ENCODE measurements around the gene OTUD7B.
"Not testable (repeated sequence)": the region's sequence is repeated elsewhere in the genome, so short reads cannot be mapped to it uniquely, and the experiment has no call there.

The OTUD7B gene

DNA sequence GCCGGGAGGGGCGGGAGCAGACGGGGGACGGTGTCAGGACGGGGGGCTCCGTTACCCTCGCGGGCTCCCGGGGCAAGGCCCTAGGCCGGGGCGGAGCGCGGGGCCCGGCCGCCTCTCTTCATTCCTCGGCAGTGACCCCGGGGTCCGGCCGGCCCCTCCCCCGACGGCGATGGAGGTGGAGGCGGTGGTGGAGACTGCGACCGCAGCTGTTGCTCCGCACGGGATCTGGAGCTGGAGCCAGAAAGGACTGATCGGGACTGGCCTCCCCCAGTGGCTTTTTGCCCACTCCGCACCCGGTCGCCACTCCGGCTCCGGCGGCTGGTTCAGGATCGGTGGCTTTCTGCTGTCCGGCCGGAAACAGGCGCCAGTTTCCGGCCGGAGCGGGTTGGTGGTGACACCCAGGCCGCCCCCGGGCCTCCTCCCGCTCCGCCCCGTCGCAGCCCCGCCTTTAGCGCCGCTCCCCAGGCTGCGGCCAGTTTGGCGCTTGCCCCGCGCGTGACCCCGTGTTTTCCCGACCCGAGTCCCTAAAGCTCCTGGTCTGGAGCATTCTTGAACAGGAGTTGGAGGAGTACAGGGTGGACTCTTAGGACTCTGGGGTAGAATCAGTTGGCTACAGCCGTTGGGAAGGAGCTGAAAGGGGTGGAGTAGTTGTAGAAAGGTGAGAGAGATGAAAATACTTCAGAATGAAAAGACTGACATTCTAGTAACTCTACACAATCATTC is at the start of gene OTUD7B:
TSS of gene OTUD7B (minus strand) at position 334 of the 723 bp plus-strand sequence. CDS start 33,216 bp downstream, outside the sequence.
- peak; percentile 58 for DNase-seq

DNA sequence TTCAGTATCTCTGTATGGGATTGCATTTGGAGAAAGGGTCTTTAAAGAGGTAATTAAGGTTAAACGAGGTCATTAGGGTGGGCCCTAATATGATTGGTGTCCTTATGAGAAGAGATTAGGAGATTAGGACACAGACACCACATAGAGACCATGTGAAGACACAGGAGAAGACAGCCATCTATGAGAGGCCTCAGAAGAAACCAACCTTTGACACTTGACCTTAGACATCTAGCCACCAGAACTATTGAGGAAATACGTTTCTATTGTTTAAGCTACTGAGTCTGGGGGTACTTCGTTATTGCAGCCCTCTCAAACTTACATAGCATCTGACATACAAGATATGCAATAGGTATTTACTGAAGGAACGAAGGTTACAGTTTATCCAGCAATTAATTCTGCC is 49.7 kb upstream of the OTUD7B start:
- DNase-seq: no peak

DNA sequence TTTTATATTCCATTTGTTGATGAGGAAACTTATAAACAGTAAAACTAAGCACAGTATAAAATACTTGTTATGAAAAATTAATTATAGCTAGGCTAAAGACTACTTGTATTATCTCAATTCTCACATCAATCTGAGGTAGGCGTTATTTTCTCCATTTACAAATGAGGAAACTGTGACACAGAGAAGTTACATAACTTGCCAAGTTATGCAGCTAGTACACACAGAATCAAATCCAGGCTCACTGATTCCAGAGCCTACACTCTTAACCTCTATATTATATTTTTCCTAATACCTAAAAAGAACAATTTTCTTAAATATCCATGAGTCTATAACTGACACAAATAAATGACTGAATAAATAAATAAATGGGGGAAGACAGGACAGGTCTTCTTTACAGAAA is 45.9 kb upstream of the OTUD7B start:
- DNase-seq: no peak

DNA sequence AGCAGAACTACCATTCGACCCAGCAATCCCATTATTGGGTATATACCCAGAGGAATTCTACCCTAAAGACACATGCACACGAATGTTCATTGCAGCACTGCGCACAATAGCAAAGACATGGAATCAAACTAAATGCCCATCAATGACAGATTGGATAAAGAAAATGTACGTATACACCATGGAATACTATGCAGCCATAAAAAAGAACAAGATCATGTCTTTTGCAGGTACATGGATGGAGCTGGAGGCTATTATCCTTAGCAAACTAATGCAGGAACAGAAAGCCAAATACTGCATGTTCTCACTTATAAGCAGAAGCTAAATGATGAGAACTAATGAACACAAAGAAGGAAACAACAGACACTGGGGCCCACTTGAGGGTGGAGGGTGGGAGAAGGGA is 45.0 kb upstream of the OTUD7B start:
- not testable (repeated sequence) for DNase-seq

DNA sequence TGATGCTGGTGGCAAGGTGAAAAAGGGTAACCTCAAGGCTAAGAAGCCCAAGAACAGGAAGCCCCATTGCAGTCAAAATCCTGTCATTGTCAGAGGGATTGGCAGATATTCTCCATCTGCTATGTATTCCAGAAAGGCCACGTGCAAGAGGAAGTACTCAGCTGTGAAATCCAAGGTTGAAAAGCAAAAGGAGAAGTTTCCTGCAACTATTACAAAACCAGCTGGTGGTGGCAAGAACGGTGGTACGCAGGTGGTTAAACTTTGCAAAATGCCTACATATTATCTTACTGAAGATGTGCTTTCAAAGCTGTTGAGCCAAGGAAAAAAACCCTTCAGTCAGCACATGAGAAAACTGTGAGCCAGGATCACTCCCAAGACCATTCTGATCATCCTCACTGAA is 43.4 kb upstream of the OTUD7B start:
- DNase-seq: no peak

DNA sequence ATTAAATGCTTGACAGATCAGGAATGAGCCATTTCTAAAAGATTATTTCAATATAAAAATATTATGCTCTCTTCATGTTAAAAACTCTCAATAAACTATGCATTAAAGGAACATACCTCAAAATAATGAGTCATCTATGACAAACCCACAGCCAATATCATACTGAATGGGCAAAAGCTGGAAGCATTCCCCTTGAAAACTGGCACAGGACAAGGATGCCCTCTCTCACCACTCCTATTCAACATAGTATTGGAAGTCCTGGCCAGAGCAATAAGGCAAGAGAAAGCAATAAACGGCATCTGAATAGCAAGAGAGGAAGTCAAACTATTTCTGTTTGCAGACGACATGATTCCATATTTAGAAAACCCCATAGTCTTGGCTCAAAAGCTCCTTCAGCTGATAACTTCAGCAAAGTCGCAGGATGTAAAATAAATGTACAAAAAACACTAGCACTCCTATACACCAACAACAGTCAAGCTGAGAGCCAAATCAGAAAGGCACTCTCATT is 41.4 kb upstream of the OTUD7B start:
- DNase-seq: not testable (repeated sequence)

DNA sequence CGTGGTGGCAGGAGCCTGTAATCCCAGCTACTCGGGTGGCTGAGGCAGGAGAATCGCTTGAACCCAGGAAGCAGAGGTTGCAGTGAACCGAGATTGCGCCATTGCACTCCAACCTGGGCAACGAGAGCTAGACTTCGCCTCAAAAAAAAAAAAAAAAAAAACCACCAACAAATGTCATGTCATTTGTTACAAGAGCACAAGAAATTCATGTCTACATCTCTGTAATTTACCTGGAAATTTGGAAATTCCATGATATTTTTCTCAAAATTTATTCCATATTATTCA is 40.5 kb upstream of the OTUD7B start:
- no peak for DNase-seq

DNA sequence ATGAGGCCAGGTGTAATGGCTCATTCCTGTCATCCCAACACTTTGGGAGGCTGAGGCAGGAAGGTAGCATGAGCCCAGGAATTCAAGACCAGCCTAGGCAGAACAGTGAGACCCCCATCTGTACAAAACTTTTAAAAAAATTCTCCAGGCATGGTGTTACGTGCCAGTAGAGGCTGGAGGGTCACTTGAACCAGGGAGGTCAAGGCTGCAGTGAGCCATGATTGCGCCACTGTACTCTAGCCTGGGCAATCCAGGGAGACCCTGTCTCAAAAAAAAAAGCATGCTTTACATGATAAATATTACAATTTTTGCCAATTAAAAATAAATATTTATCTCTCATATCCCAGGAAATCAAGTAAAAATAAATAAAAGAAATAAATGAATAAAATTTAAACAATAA is 39.4 kb upstream of the OTUD7B start:
- no peak for DNase-seq

DNA sequence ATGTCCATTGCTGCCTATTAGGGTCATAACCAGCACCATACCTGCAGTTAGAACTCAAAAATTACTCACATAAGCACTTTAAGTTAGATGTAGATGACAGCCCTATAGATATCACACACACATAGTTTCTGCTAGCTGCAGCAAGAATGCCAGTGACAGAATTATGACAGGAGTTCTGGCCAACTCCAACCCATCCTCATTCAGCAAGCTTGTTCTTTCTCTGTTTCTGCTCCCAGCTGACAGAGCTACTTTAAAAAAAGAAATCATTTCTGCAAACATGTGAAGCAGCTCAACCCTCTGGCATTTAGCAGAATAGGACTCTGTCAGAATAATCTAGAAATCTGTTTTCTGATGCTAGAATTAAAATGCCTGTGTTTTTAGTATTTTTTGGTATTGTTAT is 23.8 kb upstream of the OTUD7B start:
- no peak for DNase-seq

DNA sequence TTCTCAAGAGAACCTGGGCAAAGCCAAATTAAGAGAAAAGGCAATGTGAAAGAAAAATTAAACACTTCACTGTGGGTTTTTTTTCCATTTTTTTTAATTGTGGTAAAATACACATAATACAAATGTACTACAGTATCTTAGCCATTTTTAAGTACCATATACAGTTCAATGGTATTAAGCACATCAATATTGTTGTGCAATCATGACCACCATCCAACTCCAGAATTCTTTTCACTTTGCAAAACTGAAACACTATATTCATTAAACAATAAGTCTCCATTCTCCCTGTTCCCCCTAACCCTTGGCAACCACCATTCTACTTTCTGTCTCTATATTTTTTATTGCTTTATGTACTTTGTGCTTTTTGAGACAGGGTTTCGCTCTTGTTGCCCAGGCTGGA is 17.8 kb upstream of the OTUD7B start:
- DNase-seq: no peak

DNA sequence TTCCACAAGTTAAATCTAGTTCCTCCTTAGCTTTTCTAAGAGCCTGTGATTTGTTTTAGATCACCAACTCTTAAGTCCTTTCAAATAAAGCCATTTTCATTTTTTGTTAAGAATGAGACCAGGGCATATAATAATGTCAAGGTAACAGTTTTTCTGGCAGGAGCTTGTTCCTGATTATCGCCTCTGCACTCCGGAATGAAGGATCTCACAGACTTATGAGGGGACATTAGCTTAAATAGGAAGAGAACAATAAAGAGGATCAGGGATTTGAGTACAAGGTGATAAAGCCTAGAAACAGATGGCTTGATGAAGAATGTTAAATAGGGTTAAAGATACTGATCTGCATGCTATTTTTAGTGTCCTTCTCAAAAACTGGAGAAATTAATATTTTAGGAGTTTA is 13.6 kb upstream of the OTUD7B start:
- no peak for DNase-seq

DNA sequence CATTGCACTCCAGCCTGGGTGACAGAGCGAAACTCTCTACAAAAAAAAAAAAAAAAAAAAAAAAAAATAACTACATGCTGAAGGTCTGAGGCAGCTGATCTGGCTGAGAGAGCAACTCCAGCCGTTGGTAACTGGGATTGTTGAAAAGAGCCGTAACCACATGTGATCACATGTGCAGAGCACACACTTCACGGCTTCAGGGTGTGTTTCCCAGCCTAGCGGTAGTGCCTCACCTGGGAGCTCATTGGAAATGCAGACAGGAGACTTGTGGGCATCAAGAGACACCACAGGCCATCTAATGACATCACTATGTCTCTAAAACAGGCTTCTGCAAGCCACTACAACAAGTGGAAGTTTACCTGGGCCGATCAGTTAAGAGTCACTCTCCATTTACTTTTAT is 11.8 kb upstream of the OTUD7B start:
- DNase-seq: no peak

DNA sequence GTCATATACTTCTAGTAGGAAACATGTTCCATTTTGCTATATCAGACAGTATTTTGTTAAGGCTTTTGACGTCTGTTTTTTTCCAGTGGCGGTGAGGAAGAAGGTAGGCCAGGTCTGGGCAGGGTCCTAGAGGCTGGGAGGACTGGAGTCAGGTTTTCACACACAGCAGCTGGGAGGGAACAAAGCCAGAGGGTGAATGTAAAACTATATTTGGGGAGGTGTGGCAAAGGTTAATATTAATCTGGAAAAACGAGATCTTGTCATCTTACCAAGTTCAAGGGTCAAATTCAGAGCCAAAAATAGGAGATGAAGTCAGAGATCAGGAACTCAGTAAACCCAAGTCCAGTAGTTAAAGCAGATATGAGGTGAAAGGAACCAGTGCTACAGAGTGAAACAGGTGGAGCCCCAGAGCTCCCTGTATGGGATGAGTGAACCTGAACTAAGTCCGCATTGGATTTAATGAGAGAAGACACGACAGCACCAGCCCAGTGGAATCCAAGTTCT is 10.7 kb upstream of the OTUD7B start:
- DNase-seq: no peak

DNA sequence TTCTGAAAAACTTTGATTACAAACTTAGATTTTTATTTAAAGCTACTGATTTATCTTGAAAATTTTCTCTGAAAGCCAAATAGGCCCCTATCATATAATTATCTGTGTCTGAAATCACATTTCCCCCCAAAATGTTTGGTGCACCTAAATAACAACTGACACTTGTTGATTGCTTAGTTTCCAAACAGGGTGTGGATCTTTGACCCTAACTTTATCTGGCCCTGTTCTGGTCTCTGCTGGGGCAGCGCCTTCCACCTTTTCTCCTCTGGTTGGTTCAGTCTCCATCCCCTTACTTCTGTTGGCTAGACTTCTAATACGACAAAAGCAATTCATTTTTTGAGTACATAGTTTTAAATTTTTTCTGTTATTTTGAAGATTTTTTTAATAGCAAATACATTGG is 10.2 kb upstream of the OTUD7B start:
- DNase-seq: no peak

DNA sequence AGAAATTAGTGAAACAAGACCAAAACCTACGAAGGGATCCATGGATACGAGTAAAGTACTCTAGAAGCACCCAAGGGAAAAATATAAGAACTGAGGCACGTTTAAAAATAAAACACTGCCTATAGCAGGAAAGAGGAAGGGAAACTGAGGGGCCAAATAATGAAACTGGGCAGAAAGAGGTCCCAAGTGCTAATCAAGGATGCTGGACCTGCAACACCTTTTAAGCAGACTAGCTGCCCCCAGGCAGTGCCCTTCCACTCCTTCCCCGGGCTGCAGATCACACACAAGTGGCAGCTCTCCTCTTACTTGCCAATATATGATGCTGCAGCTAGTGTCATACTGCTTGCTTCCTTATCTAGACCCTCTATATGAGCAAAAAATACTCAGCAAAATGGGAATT is 7.6 kb upstream of the OTUD7B start:
- no peak for DNase-seq

DNA sequence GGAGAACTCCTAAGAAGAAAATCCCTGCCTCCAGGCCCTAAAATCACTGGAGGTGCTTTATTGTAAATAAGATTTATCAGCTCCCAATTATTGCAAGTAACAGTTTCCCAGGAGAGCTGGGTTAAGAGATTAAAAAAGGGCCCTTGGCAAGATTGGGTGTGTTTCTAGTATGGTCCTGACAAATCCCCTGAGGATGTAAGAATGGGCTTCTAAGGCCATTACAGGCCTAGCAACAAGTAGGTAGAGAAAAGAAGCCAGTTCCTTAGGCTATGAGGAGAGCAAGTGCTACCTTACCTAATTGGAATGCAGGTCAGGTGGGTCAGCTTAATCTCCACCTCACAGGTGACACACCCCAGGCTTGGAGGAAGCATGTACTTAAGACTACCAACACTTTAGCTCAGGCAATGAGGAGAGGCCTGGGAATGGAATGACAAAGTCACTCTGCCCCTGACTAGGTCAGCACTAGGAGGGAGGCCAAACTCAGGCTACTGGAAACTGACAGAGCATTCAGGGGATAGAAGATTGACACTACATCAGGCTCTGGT is 6.8 kb upstream of the OTUD7B start:
- no peak for DNase-seq

DNA sequence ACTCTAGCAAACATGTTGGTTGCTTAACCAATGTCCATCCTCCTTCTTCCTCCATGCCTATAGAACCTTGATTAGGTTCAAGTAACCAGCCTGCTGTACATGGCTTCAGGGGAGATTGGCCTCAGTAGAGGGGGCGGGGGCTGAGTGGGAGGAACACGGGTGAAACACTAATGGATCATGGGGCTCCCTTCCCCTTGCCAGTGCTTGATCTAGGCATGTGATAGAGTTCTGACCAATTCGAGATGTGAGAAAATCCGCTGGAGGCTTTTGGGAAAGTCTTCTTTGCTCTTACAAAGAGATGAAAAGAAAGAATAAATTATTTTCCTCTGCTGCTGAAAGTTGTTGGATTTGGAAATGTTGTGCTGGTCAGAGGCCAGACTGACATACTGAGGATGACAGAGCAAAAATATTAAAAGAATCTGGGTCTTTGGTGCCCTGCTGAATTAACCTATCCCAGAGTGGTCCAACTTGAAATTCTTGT is 5.2 kb upstream of the OTUD7B start:
- DNase-seq: no peak

DNA sequence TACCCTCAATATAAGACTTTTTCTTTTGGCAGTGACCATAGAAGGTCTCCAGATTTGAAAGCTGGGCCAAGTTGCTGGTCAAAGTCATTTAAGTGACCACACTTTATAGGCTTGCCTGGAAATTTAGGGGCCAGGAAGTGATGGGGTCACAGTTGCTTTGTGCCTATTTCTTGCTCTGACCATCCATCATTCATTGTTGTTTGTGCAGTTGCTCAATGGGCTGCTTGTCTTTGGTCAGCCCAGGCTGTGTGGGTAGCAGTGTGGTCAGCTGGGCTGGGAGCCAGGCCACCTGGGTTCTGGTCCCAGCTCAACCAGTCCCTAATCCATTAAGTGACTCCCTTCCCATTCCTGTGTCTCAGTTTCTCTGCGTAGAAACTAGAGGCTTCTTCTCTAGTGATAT is 2.1 kb upstream of the OTUD7B start:
- DNase-seq: no peak

DNA sequence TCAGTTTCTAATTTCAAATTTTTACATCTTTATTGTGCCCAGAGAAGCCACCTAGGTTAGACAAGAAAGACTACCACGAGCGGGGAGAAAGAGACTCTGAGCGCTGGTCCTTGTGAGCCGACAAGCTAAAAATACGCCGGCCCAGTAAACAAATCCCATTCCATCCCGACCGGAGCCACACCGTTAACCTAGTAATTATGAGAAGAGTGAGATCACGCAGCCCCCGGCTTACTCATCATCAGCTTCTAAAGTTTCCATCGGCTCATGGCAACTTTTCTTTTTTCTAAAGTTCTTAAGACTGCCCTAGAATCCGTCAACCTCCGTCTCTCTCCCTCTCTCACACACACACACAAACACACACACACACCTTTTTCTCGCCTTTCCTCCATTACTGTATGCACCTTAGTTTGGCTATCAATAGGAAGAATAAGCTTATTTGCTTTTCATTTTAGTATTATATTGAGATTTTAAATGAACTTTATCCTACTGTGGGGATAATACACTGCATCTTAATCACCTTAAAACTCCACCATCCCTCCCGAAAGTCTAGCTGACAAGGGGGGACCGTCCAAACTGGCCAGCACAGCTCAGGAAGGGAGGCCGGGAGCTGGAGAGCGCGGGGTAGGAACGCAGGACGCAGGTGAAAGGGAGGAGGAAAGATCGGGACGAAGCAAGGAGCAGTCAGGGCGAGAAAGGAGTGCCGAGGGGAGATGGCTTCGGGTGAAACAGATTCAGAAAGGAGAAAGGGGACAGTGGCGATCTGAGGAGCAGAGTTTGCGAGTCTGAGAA is 728 bp downstream of the OTUD7B start:
- DNase-seq: no peak

DNA sequence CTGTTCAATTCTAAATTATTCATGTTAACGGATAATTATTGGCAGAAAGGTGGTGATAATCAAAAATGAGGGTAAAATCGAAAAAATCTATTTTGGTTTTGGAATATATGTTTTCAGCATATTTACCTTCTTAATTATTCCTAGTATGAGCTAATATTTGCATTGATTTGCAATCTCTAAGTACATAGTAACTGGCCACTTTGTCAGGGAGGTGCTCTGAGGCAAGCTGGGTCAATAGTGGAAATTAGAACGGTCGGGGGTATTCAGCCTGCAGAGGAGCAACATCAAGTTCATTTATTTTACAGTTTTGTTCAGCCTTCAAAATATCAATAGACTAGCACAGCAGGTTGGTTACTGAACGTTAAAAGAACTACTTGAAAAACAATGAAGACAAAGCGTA is 1.8 kb downstream of the OTUD7B start:
- DNase-seq: no peak

DNA sequence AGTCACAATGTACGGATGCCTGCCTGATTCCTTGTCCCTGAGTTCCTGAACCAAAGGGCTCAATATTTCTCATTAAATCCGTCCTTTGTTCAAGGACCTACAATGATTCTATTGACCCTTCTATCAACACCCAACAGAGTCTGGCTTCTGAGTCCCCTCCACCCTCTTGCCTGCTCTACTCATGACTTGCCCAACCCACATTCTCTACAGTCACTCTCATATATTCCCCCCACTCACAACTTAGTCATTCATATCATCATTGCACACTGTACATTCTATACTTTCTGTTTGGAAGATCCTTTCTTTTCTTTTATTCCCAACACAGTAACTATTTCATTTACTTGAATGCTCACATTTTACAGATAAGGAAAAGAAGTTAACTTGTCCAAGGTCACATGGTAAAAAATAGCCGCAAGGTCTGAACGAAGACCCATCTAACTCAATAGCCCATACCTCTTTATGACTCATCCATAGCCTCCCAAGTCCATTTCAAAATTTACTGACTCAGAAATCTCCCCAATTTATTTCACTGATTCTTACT is 3.6 kb downstream of the OTUD7B start:
- no peak for DNase-seq

DNA sequence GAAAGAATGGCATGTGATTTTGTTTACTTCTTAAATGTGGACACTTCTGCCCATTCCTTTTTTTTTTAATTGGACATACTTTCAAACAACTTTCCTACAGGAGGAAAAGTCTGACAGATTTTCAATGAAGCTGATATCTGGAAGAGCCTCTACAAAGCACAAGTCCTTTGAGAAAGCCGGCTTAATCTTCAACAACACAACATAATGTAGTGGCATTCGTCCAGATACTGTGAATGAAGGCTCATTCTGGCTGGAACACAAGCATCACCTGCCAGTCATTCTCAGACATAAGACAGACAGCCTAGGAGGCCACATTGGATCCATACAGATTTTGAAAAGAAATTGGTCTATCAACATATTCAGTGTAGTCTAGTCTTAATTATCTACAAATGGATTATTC is 4.9 kb downstream of the OTUD7B start:
- no peak for DNase-seq

DNA sequence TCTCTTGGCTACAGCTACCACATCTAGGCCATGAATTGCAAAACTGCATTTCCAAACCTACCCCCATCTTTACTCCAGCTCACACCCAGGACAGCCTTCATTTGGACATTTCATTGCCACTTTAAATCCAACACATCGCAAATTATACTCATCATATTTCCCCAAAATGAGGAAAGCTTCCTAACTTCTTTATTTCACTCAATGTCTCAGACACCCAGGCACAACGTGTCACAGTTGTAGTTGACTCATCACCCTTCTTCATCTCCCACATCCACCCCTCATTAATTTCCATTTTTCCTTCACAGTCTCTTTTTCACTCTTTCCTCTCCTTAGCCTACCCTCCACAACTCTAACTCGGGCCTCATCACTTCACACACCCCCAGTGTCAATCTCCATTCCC is 6.7 kb downstream of the OTUD7B start:
- no peak for DNase-seq

DNA sequence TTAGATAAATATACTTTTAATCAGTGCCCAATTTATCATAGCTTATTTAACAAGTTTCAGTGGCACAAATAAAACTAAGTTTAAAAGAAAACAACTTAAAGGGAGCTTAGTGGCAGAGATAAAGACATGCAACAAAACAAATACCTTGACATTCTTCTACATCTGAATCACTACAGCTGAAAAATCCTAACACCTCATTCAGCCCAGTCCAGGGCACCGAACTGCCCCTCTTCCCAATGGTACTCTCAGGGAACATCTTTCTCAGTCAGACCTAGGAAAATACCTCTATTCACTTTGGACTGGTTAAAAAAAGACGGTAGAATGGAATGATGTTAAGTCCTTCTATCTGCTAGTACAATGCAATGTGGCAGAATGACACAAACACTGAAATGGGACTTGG is 8.3 kb downstream of the OTUD7B start:
- no peak for DNase-seq

Measured in NCI-H1694 treated with DMSO at 0.1 percent for 48 hours (cell line).